ENCODE data around the gene OS9. TPM values are rescaled to one million over a fixed set of nuclear protein-coding genes. Genes with fewer than 3 reads are reported as not detected.

OS9 gene
- total and polyA plus RNA-seq, 2 donors (not counting 3 experiments of a cell fraction or from before 2014, with no cell fraction given) = 212 to 561 TPM

DNA sequence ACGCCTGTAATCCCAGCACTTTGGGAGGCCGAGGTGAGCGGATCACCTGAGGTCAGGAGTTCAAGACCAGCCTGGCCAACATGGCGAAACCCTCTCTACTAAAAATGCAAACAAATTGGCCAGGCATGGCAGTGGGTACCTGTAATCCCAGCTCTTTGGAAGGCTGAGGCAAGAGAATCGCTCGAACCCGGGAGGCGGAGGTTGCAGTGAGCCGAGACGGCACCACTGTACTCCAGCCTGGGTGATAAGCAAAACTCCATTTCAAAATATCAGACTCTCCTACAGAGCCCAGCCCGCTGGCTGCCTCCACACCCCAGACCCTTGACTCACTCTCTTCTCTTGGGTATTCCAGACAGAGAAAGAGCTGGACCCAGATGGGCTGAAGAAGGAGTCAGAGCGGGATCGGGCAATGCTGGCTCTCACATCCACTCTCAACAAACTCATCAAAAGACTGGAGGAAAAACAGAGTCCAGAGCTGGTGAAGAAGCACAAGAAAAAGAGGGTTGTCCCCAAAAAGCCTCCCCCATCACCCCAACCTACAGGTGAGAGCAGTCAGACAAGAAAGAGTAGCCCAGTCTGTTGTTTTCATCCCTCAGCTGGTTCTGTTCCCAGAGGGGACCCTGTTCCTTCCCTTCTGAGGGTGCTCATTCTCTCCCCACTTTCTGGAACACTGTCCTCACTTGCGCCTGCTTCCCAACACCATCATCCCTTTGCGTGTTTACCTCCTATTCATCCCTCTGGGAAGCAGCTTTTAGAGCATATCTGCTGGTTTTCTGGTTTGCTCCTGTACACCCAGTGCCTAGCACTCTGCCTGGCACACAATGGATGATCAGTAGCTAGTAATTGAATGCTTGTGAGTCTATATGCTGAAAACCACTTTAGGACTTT lies 25.0 kb downstream of the OS9 start:
- dilution Hi-C loops (cut with MboI; ENCODE audit: extremely low pct_ligation_motif_present, low sequenced_read_pairs) = no loop called here
- Histone ChIP-seq H3K4me1 (ENCODE audit: control insufficient read depth, extremely low read depth, insufficient read depth, low read length) (no peaks in the 10 kb centered on the region), H3K79me2 (ENCODE audit: control insufficient read depth, insufficient read depth, low read length) (no peaks in the 10 kb centered on the region), H3K9ac (replicated peaks; ENCODE audit: extremely low read depth, insufficient read depth, low read length) (no peak overlapping the region), H3K4me2 (ENCODE audit: insufficient read depth, low read length) (no peak overlapping the region), H3K27ac (ENCODE audit: insufficient read depth, low read depth, low read length) (no peak overlapping the region), H4K20me1 (replicated peaks; ENCODE audit: control insufficient read depth, extremely low read depth, insufficient read depth, low read length) (no peaks in the 10 kb centered on the region), H3K4me3 (replicated peaks in 1 of 3; ENCODE audit: insufficient read depth in 1 of 3, low read depth in 1 of 3, low read length in 3 of 3) (no peak overlapping the region), H3K9me1 (replicated peaks; ENCODE audit: control insufficient read depth, extremely low read depth, insufficient read depth, low read length) (no peaks in the 10 kb centered on the region), H3K27me3 (ENCODE audit: control insufficient read depth in 2 of 2, insufficient read depth in 2 of 2, low read length in 2 of 2) (no peaks in the 10 kb centered on the region), H3K9me3 (replicated peaks; ENCODE audit: control insufficient read depth, insufficient read depth, low read length) (no peaks in the 10 kb centered on the region), H3K36me3 (ENCODE audit: control insufficient read depth in 2 of 2, extremely low read depth in 1 of 2, insufficient read depth in 2 of 2, low read length in 2 of 2) (peaks cover 0 to 38% of the 10 kb centered on the region in 2 experiments), H2AFZ (ENCODE audit: low read depth, low read length) (no peak overlapping the region)
- no peak for DNase-seq (ENCODE audit: low read depth, low spot score)
- intact Hi-C loops (cut with micrococcal nuclease) = no loop called here
- no peak for FAIRE-seq
- BruUV-seq (replicated peaks) = no TSS peak
- TF ChIP-seq MYC (IDR thresholded peaks at IDR 0.05; ENCODE audit: low read depth, low read length) (no peak), POLR2AphosphoS5 (IDR thresholded peaks at IDR 0.05; ENCODE audit: insufficient read depth, low read depth, low read length) (no peak), GATA2 (IDR thresholded peaks at IDR 0.05; ENCODE audit: insufficient read depth, insufficient read length, low read depth, low read length) (no peak), EZH2 (IDR thresholded peaks at IDR 0.05; ENCODE audit: borderline replicate concordance, low read depth, low read length, severe bottlenecking) (no peak), MAX (IDR thresholded peaks at IDR 0.05; ENCODE audit: insufficient read depth, insufficient read length) (no peak), FOS (IDR thresholded peaks at IDR 0.05; ENCODE audit: borderline replicate concordance, insufficient read depth, low read length) (no peak), JUN (IDR thresholded peaks at IDR 0.05; ENCODE audit: borderline replicate concordance, insufficient read depth, insufficient read length, low read depth) (no peak), POLR2A (IDR thresholded peaks at IDR 0.05; ENCODE audit: low read depth, low read length) (no peak)
- TF ChIP-seq, protein P1, sequence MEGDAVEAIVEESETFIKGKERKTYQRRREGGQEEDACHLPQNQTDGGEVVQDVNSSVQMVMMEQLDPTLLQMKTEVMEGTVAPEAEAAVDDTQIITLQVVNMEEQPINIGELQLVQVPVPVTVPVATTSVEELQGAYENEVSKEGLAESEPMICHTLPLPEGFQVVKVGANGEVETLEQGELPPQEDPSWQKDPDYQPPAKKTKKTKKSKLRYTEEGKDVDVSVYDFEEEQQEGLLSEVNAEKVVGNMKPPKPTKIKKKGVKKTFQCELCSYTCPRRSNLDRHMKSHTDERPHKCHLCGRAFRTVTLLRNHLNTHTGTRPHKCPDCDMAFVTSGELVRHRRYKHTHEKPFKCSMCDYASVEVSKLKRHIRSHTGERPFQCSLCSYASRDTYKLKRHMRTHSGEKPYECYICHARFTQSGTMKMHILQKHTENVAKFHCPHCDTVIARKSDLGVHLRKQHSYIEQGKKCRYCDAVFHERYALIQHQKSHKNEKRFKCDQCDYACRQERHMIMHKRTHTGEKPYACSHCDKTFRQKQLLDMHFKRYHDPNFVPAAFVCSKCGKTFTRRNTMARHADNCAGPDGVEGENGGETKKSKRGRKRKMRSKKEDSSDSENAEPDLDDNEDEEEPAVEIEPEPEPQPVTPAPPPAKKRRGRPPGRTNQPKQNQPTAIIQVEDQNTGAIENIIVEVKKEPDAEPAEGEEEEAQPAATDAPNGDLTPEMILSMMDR (IDR thresholded peaks at IDR 0.05; ENCODE audit: extremely low read depth in 1 of 2, insufficient read depth in 1 of 2, low read depth in 1 of 2, low read length in 2 of 2) = no peak
- POLR2A ChIA-PET = no interaction called here
- CTCF ChIA-PET = interaction anchor here (1.2 kb wide), 1 partner anchor 25 kb away, joined by 4 read pairs; the partner anchor contains the start of gene OS9
